Smooth muscle cell (in vitro differentiated cells): Measurements from ENCODE around the gene MAD1L1. TPM values are rescaled to one million over a fixed set of nuclear protein-coding genes. Genes with fewer than 3 reads are reported as not detected.

Experiments
- DNase-seq: peaks from one replicate; lab custom pipeline; 2025; ENCODE audit not compliant: unreplicated experiment; lab: John Stamatoyannopoulos, UW
- H2AFZ ChIP-seq: fragments of 200-600 bp; sonication (generic); 2 replicates; pipeline ENCODE4 v1.6.0; 2016; ENCODE audit warnings: antibody characterized with exemption, low read depth, mild to moderate bottlenecking
- H3F3A ChIP-seq: fragments of 200-600 bp; sonication (generic); 2 replicates; pipeline ENCODE4 v1.6.0; 2017; ENCODE audit warnings: antibody characterized with exemption, low read depth
- H3K27ac ChIP-seq: fragments of 200-600 bp; sonication (generic); 2 replicates; pipeline ENCODE4 v1.5.1; 2016; ENCODE audit warnings: low read depth, mild to moderate bottlenecking
- H3K27me3 ChIP-seq: fragments of 200-600 bp; sonication (generic); 2 replicates; pipeline ENCODE4 v1.6.1; 2016; ENCODE audit warnings: low read depth, mild to moderate bottlenecking
- H3K36me3 ChIP-seq: fragments of 200-600 bp; sonication (generic); 2 replicates; pipeline ENCODE4 v1.5.1; 2016; ENCODE audit warnings: low read depth
- H3K4me1 ChIP-seq: fragments of 200-600 bp; sonication (generic); 2 replicates; pipeline ENCODE4 v1.5.1; 2016; ENCODE audit warnings: low read depth
- H3K4me2 ChIP-seq: fragments of 200-600 bp; sonication (generic); 2 replicates; pipeline ENCODE4 v1.6.0; 2016; ENCODE audit warnings: mild to moderate bottlenecking
- H3K4me3 ChIP-seq: fragments of 200-600 bp; sonication (generic); 2 replicates; pipeline ENCODE4 v1.5.1; 2016; ENCODE audit warnings: mild to moderate bottlenecking
- H3K79me2 ChIP-seq: fragments of 200-600 bp; sonication (generic); 2 replicates; pipeline ENCODE4 v1.6.0; 2016; ENCODE audit warnings: low read depth, mild to moderate bottlenecking
- H3K9ac ChIP-seq: fragments of 200-600 bp; sonication (generic); 2 replicates; pipeline ENCODE4 v1.6.0; 2016; ENCODE audit warnings: low read depth
- H3K9me3 ChIP-seq: fragments of 200-600 bp; sonication (generic); replicated peaks from 2 replicates; pipeline ENCODE4 v1.5.1; 2016; ENCODE audit warnings: low read depth
- H4K20me1 ChIP-seq: fragments of 200-600 bp; sonication (generic); 2 replicates; pipeline ENCODE4 v1.6.0; 2016; ENCODE audit warnings: low read depth
- CTCF ChIP-seq: fragments of 200-600 bp; sonication (generic); IDR thresholded peaks from 2 replicates; pipeline ENCODE4 v1.5.1; 2017; ENCODE audit warnings: borderline replicate concordance, mild to moderate bottlenecking, antibody characterized with exemption; ENCODE audit not compliant: insufficient read depth, poor library complexity, severe bottlenecking
- WGBS: methylation state at CpG from one replicate; pipeline ENCODE4 v1.1.7; 2016; ENCODE audit warnings: low lambda C conversion rate; 5-methylcytosine and 5-hydroxymethylcytosine counted together
- polyA plus RNA-seq: library from polyadenylated mRNA; unstranded; fragments of >200 nt; fragmentation: Nextera tagmentation; extraction: Ambion mirVana; gene quantifications from 2 replicates; pipeline ENCODE4 v1.2.1, GENCODE V29; 2016
- total RNA-seq: library from RNA; depleted of rRNA; stranded (reverse); fragments of >200 nt; gene quantifications from 2 replicates; pipeline ENCODE4 v1.2.3, GENCODE V29; 2014

Gene MAD1L1
- total and polyA plus RNA-seq, 2 experiments from 2014 or later: 33.4 to 60.7 TPM

- Histone ChIP-seq H3K79me2 (no peaks in the 10 kb centered on the region), H3K9ac (no peak overlapping the region), H3F3A (no peaks in the 10 kb centered on the region), H3K4me2 (no peak overlapping the region), H3K9me3 (no peaks in the 10 kb centered on the region), H3K4me1 (peaks cover 13% of the 10 kb centered on the region), H4K20me1 (peaks cover 3% of the 10 kb centered on the region), H3K36me3 (no peaks in the 10 kb centered on the region), H3K27me3 (no peaks in the 10 kb centered on the region), H3K4me3 (no peak overlapping the region), H3K27ac (no peak overlapping the region), H2AFZ (no peak overlapping the region)
- WGBS: 89% methylated on average over 13 of the region's 13 CpGs
- TF ChIP-seq CTCF: no peak
- no peak for DNase-seq
Observed at GRCh38 chr7:2072798-2073197, 159.9 kb downstream of the MAD1L1 start.

- DNase-seq: no peak
- Histone ChIP-seq H3K4me3 (no peak overlapping the region), H3F3A (no peaks in the 10 kb centered on the region), H3K4me2 (no peak overlapping the region), H3K79me2 (no peaks in the 10 kb centered on the region), H3K27me3 (no peaks in the 10 kb centered on the region), H3K27ac (no peak overlapping the region), H3K36me3 (no peaks in the 10 kb centered on the region), H2AFZ (no peak overlapping the region), H3K9ac (no peak overlapping the region), H3K4me1 (peaks cover 13% of the 10 kb centered on the region), H3K9me3 (no peaks in the 10 kb centered on the region), H4K20me1 (peaks cover 3% of the 10 kb centered on the region)
- TF ChIP-seq CTCF: no peak
- WGBS: 94% methylated on average over 12 of the region's 12 CpGs
Observed at GRCh38 chr7:2072042-2072441, 160.7 kb downstream of the MAD1L1 start.

GRCh38 chr7:2071133-2071832, 161.5 kb downstream of the MAD1L1 start:
- H3F3A ChIP-seq: no peaks in the 10 kb centered on the region
- H3K4me1 ChIP-seq: peaks cover 13% of the 10 kb centered on the region
- no peak for TF ChIP-seq CTCF
- H4K20me1 ChIP-seq: peaks cover 3% of the 10 kb centered on the region
- 95% methylated on average over 25 of the region's 25 CpGs for WGBS
- no peak overlapping the region for H3K4me3 ChIP-seq
- no peak overlapping the region for H3K4me2 ChIP-seq
- no peaks in the 10 kb centered on the region for H3K36me3 ChIP-seq
- H3K9ac ChIP-seq: no peak overlapping the region
- DNase-seq: no peak
- no peaks in the 10 kb centered on the region for H3K9me3 ChIP-seq
- H2AFZ ChIP-seq: no peak overlapping the region
- no peak overlapping the region for H3K27ac ChIP-seq
- no peaks in the 10 kb centered on the region for H3K79me2 ChIP-seq
- H3K27me3 ChIP-seq: no peaks in the 10 kb centered on the region
